Subcutaneous abdominal adipose tissue (tissue), 5 donors: Measurements from ENCODE around the gene FBXO27.
"Not testable (repeated sequence)": the region's sequence is repeated elsewhere in the genome, so short reads cannot be mapped to it uniquely, and the experiment has no call there.

ENCODE experiments used
- H3K27ac ChIP-seq: one replicate; pipeline ENCODE4 v1.7.0; 2013; ENCODE audit warnings: low read depth, mild to moderate bottlenecking, inconsistent platforms, low read length, moderate library complexity
- H3K27me3 ChIP-seq, 5 donors: one replicate each; pipeline ENCODE4 v1.7.0; 2013; ENCODE audit warnings: low read length in 5 of 5, inconsistent platforms in 1 of 5; ENCODE audit not compliant: control insufficient read depth in 5 of 5, insufficient read depth in 4 of 5
- H3K36me3 ChIP-seq, 5 donors: one replicate each; pipeline ENCODE4 v1.7.0; 2013; ENCODE audit warnings: low read length in 5 of 5; ENCODE audit not compliant: control insufficient read depth in 5 of 5, insufficient read depth in 5 of 5
- H3K4me1 ChIP-seq, 5 donors: one replicate each; pipeline ENCODE4 v1.7.0; 2013; ENCODE audit warnings: low read length in 5 of 5, mild to moderate bottlenecking in 3 of 5, moderate library complexity in 1 of 5; ENCODE audit not compliant: control insufficient read depth in 5 of 5, insufficient read depth in 5 of 5
- H3K4me3 ChIP-seq, 5 donors: one replicate each; pipeline ENCODE4 v1.7.0; 2013; ENCODE audit warnings: low read length in 5 of 5, low read depth in 1 of 5
- H3K9ac ChIP-seq, 5 donors: one replicate each; pipeline ENCODE4 v1.7.0; 2013; ENCODE audit warnings: low read length in 5 of 5, mild to moderate bottlenecking in 4 of 5, moderate library complexity in 3 of 5
- H3K9me3 ChIP-seq, 5 donors: one replicate each; pipeline ENCODE4 v1.7.0; 2013; ENCODE audit warnings: low read length in 5 of 5; ENCODE audit not compliant: control insufficient read depth in 5 of 5
- donor health status: healthy.
- donor health status: healthy.
- donor health status: healthy.
- donor health status: healthy.
- donor health status: healthy.

FBXO27 gene

GRCh38 chr19:38990949-38991697 is 41.2 kb downstream of the FBXO27 start:
- Histone ChIP-seq H3K4me1 (peaks cover 0 to 24% (median 15%) of the 10 kb centered on the region in 5 donors), H3K9ac (no peak overlapping the region), H3K27ac (no peak overlapping the region), H3K36me3 (no peaks in the 10 kb centered on the region), H3K9me3 (peaks cover 0 to 7% (median 1%) of the 10 kb centered on the region in 5 donors), H3K4me3 (no peak overlapping the region), H3K27me3 (peaks cover 0 to 4% (median 0%) of the 10 kb centered on the region in 5 donors)

GRCh38 chr19:38989614-38990013 is 42.7 kb downstream of the FBXO27 start:
- not testable (repeated sequence) for H3K27ac ChIP-seq, H3K9ac ChIP-seq, H3K4me3 ChIP-seq, H3K9me3 ChIP-seq, H3K36me3 ChIP-seq, H3K27me3 ChIP-seq
- H3K4me1 ChIP-seq, result peaks cover 0 to 24% (median 15%) of the 10 kb centered on the region in 5 donors

- no peak overlapping the region for H3K9ac ChIP-seq
- no peaks in the 10 kb centered on the region for H3K36me3 ChIP-seq
- no peak overlapping the region for H3K27ac ChIP-seq
- peaks cover 0 to 4% (median 0%) of the 10 kb centered on the region in 5 donors for H3K27me3 ChIP-seq
- H3K4me3 ChIP-seq, result no peak overlapping the region
- H3K4me1 ChIP-seq, result peaks cover 0 to 24% (median 15%) of the 10 kb centered on the region in 5 donors
- peaks cover 0 to 7% (median 2%) of the 10 kb centered on the region in 5 donors for H3K9me3 ChIP-seq
These were observed 43.2 kb downstream of the FBXO27 start for GRCh38 chr19:38989066-38989605.

GRCh38 chr19:38988627-38989026 is 43.7 kb downstream of the FBXO27 start:
- H3K9me3 ChIP-seq, H3K9ac ChIP-seq, H3K4me3 ChIP-seq, H3K36me3 ChIP-seq, H3K27me3 ChIP-seq, H3K27ac ChIP-seq: not testable (repeated sequence)
- peaks cover 0 to 24% (median 15%) of the 10 kb centered on the region in 5 donors for H3K4me1 ChIP-seq

- peaks cover 0 to 24% (median 15%) of the 10 kb centered on the region in 5 donors for H3K4me1 ChIP-seq
- not testable (repeated sequence) for H3K9me3 ChIP-seq, H3K4me3 ChIP-seq, H3K27me3 ChIP-seq, H3K9ac ChIP-seq, H3K36me3 ChIP-seq, H3K27ac ChIP-seq
These were observed 44.6 kb downstream of the FBXO27 start for GRCh38 chr19:38987745-38988144.

GRCh38 chr19:38985262-38985661 is 47.1 kb downstream of the FBXO27 start:
- H3K4me3 ChIP-seq, result no peak overlapping the region
- no peak overlapping the region for H3K9ac ChIP-seq
- peaks cover 0 to 8% (median 5%) of the 10 kb centered on the region in 5 donors for H3K9me3 ChIP-seq
- no peak overlapping the region for H3K27ac ChIP-seq
- peaks cover 0 to 9% (median 5%) of the 10 kb centered on the region in 5 donors for H3K4me1 ChIP-seq
- no peaks in the 10 kb centered on the region for H3K27me3 ChIP-seq
- no peaks in the 10 kb centered on the region for H3K36me3 ChIP-seq

GRCh38 chr19:38980583-38981374 is 51.6 kb downstream of the FBXO27 start:
- Histone ChIP-seq H3K27ac (no peak overlapping the region), H3K27me3 (peaks cover 0 to 2% (median 0%) of the 10 kb centered on the region in 5 donors), H3K36me3 (no peaks in the 10 kb centered on the region), H3K9ac (no peak overlapping the region), H3K4me3 (no peak overlapping the region), H3K4me1 (peaks cover 0 to 11% (median 10%) of the 10 kb centered on the region in 5 donors), H3K9me3 (peaks cover 0 to 8% (median 5%) of the 10 kb centered on the region in 5 donors)

- Histone ChIP-seq H3K36me3 (no peaks in the 10 kb centered on the region), H3K9me3 (peaks cover 0 to 6% (median 5%) of the 10 kb centered on the region in 5 donors), H3K9ac (no peak overlapping the region), H3K4me3 (no peak overlapping the region), H3K27ac (no peak overlapping the region), H3K4me1 (peaks cover 0 to 18% (median 15%) of the 10 kb centered on the region in 5 donors), H3K27me3 (peaks cover 0 to 7% (median 0%) of the 10 kb centered on the region in 5 donors)
These were observed 52.5 kb downstream of the FBXO27 start for GRCh38 chr19:38979812-38980211.

- H3K9me3 ChIP-seq, result peaks cover 0 to 6% (median 5%) of the 10 kb centered on the region in 5 donors
- no peak overlapping the region for H3K9ac ChIP-seq
- peaks cover 0 to 21% (median 16%) of the 10 kb centered on the region in 5 donors for H3K4me1 ChIP-seq
- H3K27me3 ChIP-seq, result peaks cover 0 to 7% (median 0%) of the 10 kb centered on the region in 5 donors
- no peaks in the 10 kb centered on the region for H3K36me3 ChIP-seq
- no peak overlapping the region for H3K4me3 ChIP-seq
- no peak overlapping the region for H3K27ac ChIP-seq
These were observed 54.0 kb downstream of the FBXO27 start for GRCh38 chr19:38978326-38978689.
